K562 (cell line): ENCODE results near the gene NME8.

Experiments
- CBX3 ChIP-seq, 2 experiments: IDR thresholded peaks; 1 replicate in 1 of 2; 2 replicates in 1 of 2; pipeline ENCODE4 v1.6.1; 2012; ENCODE audit warnings: inconsistent platforms in 2 of 2, low read length in 2 of 2, borderline replicate concordance in 1 of 2, control low read depth in 1 of 2
- CHD1 ChIP-seq: fragments of 200-600 bp; sonication (generic); IDR thresholded peaks from one replicate; pipeline ENCODE4 v1.6.1; 2012; ENCODE audit warnings: mild to moderate bottlenecking, moderate library complexity, low read length, inconsistent platforms
- DIDO1 ChIP-seq: fragments of 450-650 bp; IDR thresholded peaks from 2 replicates; pipeline ENCODE4 v1.6.1; 2016; ENCODE audit warnings: low read depth, missing biosample characterization, missing genetic modification characterization
- GTF2F1 ChIP-seq: IDR thresholded peaks from 2 replicates; pipeline ENCODE4 v1.6.1; 2011; ENCODE audit warnings: low read depth, low read length, improper control_type of control experiment
- TAF1 ChIP-seq: IDR thresholded peaks from 2 replicates; pipeline ENCODE4 v1.6.1; 2011; ENCODE audit warnings: mild to moderate bottlenecking, low read length, moderate library complexity; ENCODE audit not compliant: insufficient read depth, control insufficient read depth, severe bottlenecking; ENCODE audit errors: extremely low read depth
- ZNF146 ChIP-seq: IDR thresholded peaks from one replicate; pipeline ENCODE4 v1.6.1; 2018; ENCODE audit warnings: missing compliant biosample characterization; ENCODE audit not compliant: unreplicated experiment
- TF ChIP-seq, protein P1 (sequence below), 3 experiments: IDR thresholded peaks in 2 of 3; conservative IDR thresholded peaks in 1 of 3; 2 replicates each; pipeline ENCODE4 v1.5.1; 2011 to 2012; ENCODE audit warnings: low read length in 3 of 3, mild to moderate bottlenecking in 3 of 3, control low read depth in 2 of 3, improper control_type of control experiment in 1 of 3, inconsistent platforms in 1 of 3, low read depth in 1 of 3, mixed read lengths in 1 of 3, moderate library complexity in 1 of 3; ENCODE audit not compliant: insufficient read depth in 2 of 3
- TF ChIP-seq, protein P2 (sequence below), 2 experiments: fragments of 450-650 bp in 1 of 2; sonication (generic) in 1 of 2; formaldehyde crosslinking in 1 of 2; IDR thresholded peaks; 2 replicates each; pipeline versions ENCODE4 v1.7.1 to v1.9.0; 2016 to 2022; ENCODE audit warnings: inconsistent platforms in 1 of 2, mild to moderate bottlenecking in 1 of 2, missing genetic modification reagents in 1 of 2

GRCh38 chr7:37894671-37895070, 46.3 kb downstream of the NME8 start:
- no peak for TF ChIP-seq DIDO1
- no peak for TF ChIP-seq CBX3 (IDR thresholded peaks at IDR 0.05; ENCODE audit: borderline replicate concordance in 1 of 2, low read length in 2 of 2)
- TF ChIP-seq TAF1: no peak
- TF ChIP-seq, protein P1, sequence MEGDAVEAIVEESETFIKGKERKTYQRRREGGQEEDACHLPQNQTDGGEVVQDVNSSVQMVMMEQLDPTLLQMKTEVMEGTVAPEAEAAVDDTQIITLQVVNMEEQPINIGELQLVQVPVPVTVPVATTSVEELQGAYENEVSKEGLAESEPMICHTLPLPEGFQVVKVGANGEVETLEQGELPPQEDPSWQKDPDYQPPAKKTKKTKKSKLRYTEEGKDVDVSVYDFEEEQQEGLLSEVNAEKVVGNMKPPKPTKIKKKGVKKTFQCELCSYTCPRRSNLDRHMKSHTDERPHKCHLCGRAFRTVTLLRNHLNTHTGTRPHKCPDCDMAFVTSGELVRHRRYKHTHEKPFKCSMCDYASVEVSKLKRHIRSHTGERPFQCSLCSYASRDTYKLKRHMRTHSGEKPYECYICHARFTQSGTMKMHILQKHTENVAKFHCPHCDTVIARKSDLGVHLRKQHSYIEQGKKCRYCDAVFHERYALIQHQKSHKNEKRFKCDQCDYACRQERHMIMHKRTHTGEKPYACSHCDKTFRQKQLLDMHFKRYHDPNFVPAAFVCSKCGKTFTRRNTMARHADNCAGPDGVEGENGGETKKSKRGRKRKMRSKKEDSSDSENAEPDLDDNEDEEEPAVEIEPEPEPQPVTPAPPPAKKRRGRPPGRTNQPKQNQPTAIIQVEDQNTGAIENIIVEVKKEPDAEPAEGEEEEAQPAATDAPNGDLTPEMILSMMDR (IDR thresholded peaks at IDR 0.05 in 2 of 3, conservative IDR thresholded peaks at IDR 0.05 in 1 of 3; ENCODE audit: insufficient read depth in 2 of 3, low read depth in 1 of 3, low read length in 3 of 3): no peak
- no peak for TF ChIP-seq ZNF146 (CRISPR knock-in tag)
- no peak for TF ChIP-seq GTF2F1
- TF ChIP-seq, protein P2, sequence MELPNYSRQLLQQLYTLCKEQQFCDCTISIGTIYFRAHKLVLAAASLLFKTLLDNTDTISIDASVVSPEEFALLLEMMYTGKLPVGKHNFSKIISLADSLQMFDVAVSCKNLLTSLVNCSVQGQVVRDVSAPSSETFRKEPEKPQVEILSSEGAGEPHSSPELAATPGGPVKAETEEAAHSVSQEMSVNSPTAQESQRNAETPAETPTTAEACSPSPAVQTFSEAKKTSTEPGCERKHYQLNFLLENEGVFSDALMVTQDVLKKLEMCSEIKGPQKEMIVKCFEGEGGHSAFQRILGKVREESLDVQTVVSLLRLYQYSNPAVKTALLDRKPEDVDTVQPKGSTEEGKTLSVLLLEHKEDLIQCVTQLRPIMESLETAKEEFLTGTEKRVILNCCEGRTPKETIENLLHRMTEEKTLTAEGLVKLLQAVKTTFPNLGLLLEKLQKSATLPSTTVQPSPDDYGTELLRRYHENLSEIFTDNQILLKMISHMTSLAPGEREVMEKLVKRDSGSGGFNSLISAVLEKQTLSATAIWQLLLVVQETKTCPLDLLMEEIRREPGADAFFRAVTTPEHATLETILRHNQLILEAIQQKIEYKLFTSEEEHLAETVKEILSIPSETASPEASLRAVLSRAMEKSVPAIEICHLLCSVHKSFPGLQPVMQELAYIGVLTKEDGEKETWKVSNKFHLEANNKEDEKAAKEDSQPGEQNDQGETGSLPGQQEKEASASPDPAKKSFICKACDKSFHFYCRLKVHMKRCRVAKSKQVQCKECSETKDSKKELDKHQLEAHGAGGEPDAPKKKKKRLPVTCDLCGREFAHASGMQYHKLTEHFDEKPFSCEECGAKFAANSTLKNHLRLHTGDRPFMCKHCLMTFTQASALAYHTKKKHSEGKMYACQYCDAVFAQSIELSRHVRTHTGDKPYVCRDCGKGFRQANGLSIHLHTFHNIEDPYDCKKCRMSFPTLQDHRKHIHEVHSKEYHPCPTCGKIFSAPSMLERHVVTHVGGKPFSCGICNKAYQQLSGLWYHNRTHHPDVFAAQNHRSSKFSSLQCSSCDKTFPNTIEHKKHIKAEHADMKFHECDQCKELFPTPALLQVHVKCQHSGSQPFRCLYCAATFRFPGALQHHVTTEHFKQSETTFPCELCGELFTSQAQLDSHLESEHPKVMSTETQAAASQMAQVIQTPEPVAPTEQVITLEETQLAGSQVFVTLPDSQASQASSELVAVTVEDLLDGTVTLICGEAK (IDR thresholded peaks at IDR 0.05): no peak
- TF ChIP-seq, protein P2 (CRISPR knock-in tag; IDR thresholded peaks at IDR 0.05): no peak
- TF ChIP-seq CHD1: no peak
